ENCODE measurements around the gene NDST1.

GRCh38 chr5:150514708-150515211 lies 6.8 kb downstream of the NDST1 start:
- no peak for TF ChIP-seq CTCF (IDR thresholded peaks at IDR 0.05)
- TF ChIP-seq POLR2AphosphoS5 (IDR thresholded peaks at IDR 0.05), result no peak
- TF ChIP-seq EP300 (IDR thresholded peaks at IDR 0.05), result no peak
- TF ChIP-seq POLR2A (IDR thresholded peaks at IDR 0.05), result no peak
